ENCODE results near the gene MPPED1. TPM values are rescaled to one million over a fixed set of nuclear protein-coding genes. Genes with fewer than 3 reads are reported as not detected.

MPPED1 gene
- total and polyA plus RNA-seq, 10 donors, result 0.02 to 0.13 (median 0.04) TPM; not detected in 6

DNA sequence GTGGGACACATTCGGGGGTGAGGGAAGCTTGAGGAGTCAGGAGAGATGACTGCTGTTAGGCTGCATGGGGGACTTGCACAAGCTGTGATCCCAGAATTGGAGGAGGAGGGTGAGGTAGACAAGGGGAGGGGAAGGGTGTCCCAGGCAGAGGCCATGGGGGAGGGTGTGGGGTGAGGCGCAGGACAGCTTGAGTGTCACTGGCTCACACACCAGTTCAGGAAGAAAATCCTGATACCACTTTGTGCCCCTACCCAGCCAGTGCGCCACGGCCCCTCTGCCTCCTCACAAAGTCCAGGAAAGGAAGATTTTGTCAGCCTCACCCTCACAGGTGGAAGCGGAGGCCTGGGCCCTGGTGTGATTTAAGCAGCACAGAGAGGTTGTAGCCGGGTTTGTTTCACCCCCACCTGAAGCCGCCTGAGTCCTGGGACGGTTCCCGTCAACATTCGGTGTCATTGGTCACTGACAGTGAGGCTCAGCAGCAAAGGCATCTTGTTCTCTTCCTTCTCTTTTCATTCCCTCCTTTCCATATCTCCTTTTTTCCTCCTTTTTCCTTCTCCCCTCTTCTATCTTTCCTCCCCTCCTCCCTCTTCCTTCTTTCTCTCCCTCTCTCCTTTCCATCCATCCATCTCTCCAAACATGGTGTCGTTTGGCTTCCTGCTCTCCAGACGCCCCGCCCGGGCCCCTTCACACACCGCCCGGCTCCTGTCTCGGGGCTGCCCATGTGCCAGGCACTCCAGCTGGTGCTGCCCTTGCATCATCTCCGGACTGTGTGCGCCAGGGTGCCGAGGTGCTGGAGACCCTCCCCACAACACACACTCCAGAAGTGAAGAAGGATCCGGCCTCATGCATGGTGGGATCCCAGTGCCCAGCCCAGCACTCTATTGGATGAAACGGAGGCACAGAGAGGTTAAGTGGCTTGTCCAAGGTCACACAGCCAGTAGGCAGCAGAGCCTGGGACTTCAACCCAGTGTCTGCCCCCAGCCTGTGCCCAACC lies 89.3 kb downstream of the MPPED1 start:
- no peaks in the 10 kb centered on the region for H3K36me3 ChIP-seq
- WGBS, 5 donors, result 78 to 84% (median 82%) methylated on average over 22 of the region's 22 CpGs
- DNase-seq, result no peak
- no peak for TF ChIP-seq POLR2A (IDR thresholded peaks at IDR 0.05)
- intact Hi-C loops (cut with DNase I; ENCODE audit: low total_unique reads), result no loop called here
- H3K27ac ChIP-seq, result no peak overlapping the region
- no peaks in the 10 kb centered on the region for H3K9me3 ChIP-seq
- H3K4me1 ChIP-seq, result no peaks in the 10 kb centered on the region
- no peak overlapping the region for H3K4me3 ChIP-seq
- H3K27me3 ChIP-seq (replicated peaks in 1 of 7), result peaks cover 0 to 8% (median 0%) of the 10 kb centered on the region in 7 donors

- WGBS, 5 donors, result 69 to 79% (median 75%) methylated on average over 11 of the region's 11 CpGs
- no peaks in the 10 kb centered on the region for H3K36me3 ChIP-seq
- H3K27me3 ChIP-seq (replicated peaks in 1 of 7), result peaks cover 0 to 8% (median 0%) of the 10 kb centered on the region in 7 donors
- H3K4me3 ChIP-seq, result no peak overlapping the region
- intact Hi-C loops (cut with DNase I; ENCODE audit: low total_unique reads), result no loop called here
- TF ChIP-seq POLR2AphosphoS5 (IDR thresholded peaks at IDR 0.05), result no peak
- TF ChIP-seq, protein P1, sequence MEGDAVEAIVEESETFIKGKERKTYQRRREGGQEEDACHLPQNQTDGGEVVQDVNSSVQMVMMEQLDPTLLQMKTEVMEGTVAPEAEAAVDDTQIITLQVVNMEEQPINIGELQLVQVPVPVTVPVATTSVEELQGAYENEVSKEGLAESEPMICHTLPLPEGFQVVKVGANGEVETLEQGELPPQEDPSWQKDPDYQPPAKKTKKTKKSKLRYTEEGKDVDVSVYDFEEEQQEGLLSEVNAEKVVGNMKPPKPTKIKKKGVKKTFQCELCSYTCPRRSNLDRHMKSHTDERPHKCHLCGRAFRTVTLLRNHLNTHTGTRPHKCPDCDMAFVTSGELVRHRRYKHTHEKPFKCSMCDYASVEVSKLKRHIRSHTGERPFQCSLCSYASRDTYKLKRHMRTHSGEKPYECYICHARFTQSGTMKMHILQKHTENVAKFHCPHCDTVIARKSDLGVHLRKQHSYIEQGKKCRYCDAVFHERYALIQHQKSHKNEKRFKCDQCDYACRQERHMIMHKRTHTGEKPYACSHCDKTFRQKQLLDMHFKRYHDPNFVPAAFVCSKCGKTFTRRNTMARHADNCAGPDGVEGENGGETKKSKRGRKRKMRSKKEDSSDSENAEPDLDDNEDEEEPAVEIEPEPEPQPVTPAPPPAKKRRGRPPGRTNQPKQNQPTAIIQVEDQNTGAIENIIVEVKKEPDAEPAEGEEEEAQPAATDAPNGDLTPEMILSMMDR (IDR thresholded peaks at IDR 0.05 in 8 of 11, conservative IDR thresholded peaks at IDR 0.05 in 3 of 11), result no peak
- TF ChIP-seq POLR2A (IDR thresholded peaks at IDR 0.05), result no peak
- H3K9me3 ChIP-seq, result no peaks in the 10 kb centered on the region
- no peaks in the 10 kb centered on the region for H3K4me1 ChIP-seq
- no peak overlapping the region for H3K27ac ChIP-seq
- DNase-seq, result no peak
Observed at GRCh38 chr22:43501878-43502277, 90.1 kb downstream of the MPPED1 start.

GRCh38 chr22:43502306-43502874 lies 90.6 kb downstream of the MPPED1 start:
- Histone ChIP-seq H3K27ac (no peak overlapping the region), H3K4me3 (no peak overlapping the region), H3K9me3 (no peaks in the 10 kb centered on the region), H3K4me1 (no peaks in the 10 kb centered on the region), H3K27me3 (replicated peaks in 1 of 7) (peaks cover 0 to 8% (median 0%) of the 10 kb centered on the region in 7 donors), H3K36me3 (no peaks in the 10 kb centered on the region)
- TF ChIP-seq POLR2A (IDR thresholded peaks at IDR 0.05) (no peak), POLR2AphosphoS5 (IDR thresholded peaks at IDR 0.05) (no peak)
- TF ChIP-seq, protein P1 (IDR thresholded peaks at IDR 0.05 in 8 of 11, conservative IDR thresholded peaks at IDR 0.05 in 3 of 11), result no peak
- no peak for DNase-seq
- intact Hi-C loops (cut with DNase I; ENCODE audit: low total_unique reads), result no loop called here
- WGBS, 5 donors, result 70 to 87% (median 83%) methylated on average over 8 to 20 of the region's 20 CpGs

- H3K4me1 ChIP-seq, result no peaks in the 10 kb centered on the region
- 93 to 98% (median 95%) methylated on average over 3 of the region's 3 CpGs for WGBS, 5 donors
- no peak overlapping the region for H3K27ac ChIP-seq
- no peak overlapping the region for H3K4me3 ChIP-seq
- intact Hi-C loops (cut with DNase I; ENCODE audit: low total_unique reads), result no loop called here
- no peaks in the 10 kb centered on the region for H3K9me3 ChIP-seq
- no peaks in the 10 kb centered on the region for H3K36me3 ChIP-seq
- DNase-seq, result no peak
- peaks cover 0 to 8% (median 0%) of the 10 kb centered on the region in 7 donors for H3K27me3 ChIP-seq (replicated peaks in 1 of 7)
- TF ChIP-seq POLR2A (IDR thresholded peaks at IDR 0.05) (no peak), POLR2AphosphoS5 (IDR thresholded peaks at IDR 0.05) (no peak)
- TF ChIP-seq, protein P1 (IDR thresholded peaks at IDR 0.05 in 8 of 11, conservative IDR thresholded peaks at IDR 0.05 in 3 of 11), result no peak
Observed at GRCh38 chr22:43504068-43504467, 92.3 kb downstream of the MPPED1 start.
